GM18867 (cell line): ENCODE measurements around the gene PCNX3.
A peak's percentile ranks its signal among the peaks of the same experiment; 100 is the strongest.

Experiments used
- ATAC-seq: cut with Tn5 transposase; IDR thresholded peaks from one replicate; pipeline ENCODE4 v1.9.1; 2021; ENCODE audit warnings: mild to moderate bottlenecking, moderate library complexity; ENCODE audit not compliant: unreplicated experiment

The PCNX3 gene

DNA sequence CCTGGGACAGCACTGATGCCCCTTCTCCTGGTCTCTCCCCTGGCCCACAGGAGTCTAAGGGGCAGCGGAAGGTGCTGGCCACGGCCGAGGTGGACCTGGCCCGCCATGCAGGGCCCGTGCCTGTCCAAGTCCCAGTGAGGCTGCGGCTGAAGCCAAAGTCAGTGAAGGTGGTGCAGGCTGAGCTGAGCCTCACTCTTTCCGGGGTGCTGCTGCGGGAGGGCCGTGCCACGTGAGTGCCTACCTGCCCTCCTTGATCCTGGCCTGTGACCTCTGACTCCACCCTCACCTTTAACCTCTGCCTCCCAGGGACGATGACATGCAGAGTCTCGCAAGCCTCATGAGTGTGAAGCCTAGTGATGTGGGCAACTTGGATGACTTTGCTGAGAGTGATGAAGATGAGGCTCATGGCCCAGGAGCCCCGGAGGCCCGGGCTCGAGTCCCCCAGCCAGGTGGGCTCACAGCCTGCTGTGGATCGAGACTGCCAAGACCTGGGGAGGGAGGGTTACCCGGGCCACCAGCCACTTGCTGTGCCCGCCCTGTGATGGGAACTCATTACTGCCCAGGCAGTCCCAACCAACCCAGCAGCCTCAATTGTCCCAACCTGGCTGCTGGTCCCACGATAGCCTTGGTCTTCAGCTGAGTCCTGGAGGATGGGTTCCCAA is 35.4 kb upstream of the PCNX3 start:
- no peak for ATAC-seq

DNA sequence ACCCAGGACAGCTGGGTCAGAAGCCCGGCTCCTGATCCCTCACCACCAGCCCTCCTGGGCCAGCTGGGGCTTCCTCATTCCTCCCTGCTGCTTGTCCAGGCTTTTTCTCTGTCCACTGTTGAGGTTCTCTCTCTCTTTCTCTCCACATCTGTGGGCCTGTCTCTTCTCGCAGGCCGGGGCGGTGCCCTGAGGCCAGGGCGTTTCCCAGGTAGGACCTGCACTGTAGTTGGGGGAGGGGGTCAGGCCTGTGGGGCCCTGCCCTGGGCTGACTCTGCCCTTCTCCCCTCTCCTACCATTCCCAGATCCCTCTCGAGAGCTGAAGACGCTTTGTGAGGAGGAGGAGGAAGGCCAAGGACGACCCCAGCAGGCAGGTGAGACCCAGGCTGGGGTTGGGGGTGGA is 34.8 kb upstream of the PCNX3 start:
- ATAC-seq = no peak

DNA sequence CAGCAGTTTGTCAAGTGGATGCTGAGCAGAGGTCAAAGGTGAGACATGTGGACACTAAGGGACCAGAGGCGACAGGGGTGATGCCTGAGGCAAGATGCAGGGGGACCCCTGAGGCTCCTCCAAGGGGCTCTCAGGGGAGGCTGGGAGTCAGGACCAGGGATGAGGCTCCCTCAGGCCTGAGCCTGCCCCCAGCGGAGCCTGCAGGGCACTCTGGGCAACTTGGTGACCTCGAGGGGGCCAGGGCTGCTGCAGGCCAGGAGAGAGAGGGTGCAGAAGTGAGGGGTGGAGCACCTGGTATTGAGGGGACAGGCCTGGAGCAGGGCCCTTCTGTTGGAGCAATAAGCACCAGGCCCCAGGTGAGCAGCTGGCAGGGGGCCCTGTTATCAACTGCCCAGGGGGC is 33.6 kb upstream of the PCNX3 start:
- ATAC-seq = no peak

DNA sequence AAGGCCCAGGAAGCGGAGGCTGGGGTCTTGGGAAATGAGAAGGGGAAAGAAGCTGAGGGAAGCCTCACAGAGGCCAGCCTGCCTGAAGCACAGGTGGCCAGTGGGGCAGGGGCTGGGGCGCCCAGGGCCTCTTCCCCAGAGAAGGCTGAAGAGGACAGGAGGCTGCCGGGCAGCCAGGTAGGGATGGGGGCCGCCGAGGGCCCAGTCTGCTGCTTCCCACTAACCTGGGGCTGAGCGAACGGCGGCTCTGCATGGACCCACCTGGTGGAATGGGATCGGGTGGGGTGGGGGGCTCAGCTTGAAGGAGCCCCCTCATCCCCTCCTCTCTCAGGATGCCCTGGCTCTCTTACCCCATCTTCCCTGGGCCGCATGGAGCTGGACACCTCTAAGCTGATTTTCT is 32.0 kb upstream of the PCNX3 start:
- no peak for ATAC-seq

- ATAC-seq = no peak
These were observed 31.5 kb upstream of the PCNX3 start for GRCh38 chr11:65584106-65584505.

DNA sequence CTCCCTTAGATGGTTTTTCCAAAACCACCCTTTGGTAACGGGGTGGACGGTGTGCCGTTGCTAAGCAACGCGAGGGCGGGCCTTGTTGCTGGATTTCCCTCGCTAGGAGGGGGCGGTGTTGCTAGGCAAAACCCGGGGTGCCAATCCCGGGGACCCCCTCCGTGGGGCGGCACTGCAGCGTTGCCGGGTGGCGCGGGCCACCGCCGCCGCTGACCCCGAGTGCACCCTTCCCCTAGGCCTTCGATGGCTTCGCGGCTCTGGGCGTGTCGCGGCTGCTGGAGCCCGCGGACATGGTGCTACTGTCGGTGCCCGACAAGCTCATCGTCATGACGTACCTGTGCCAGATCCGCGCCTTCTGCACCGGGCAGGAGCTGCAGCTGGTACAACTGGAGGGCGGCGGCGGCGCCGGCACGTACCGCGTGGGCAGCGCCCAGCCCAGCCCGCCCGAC is 30.8 kb upstream of the PCNX3 start:
- no peak for ATAC-seq

DNA sequence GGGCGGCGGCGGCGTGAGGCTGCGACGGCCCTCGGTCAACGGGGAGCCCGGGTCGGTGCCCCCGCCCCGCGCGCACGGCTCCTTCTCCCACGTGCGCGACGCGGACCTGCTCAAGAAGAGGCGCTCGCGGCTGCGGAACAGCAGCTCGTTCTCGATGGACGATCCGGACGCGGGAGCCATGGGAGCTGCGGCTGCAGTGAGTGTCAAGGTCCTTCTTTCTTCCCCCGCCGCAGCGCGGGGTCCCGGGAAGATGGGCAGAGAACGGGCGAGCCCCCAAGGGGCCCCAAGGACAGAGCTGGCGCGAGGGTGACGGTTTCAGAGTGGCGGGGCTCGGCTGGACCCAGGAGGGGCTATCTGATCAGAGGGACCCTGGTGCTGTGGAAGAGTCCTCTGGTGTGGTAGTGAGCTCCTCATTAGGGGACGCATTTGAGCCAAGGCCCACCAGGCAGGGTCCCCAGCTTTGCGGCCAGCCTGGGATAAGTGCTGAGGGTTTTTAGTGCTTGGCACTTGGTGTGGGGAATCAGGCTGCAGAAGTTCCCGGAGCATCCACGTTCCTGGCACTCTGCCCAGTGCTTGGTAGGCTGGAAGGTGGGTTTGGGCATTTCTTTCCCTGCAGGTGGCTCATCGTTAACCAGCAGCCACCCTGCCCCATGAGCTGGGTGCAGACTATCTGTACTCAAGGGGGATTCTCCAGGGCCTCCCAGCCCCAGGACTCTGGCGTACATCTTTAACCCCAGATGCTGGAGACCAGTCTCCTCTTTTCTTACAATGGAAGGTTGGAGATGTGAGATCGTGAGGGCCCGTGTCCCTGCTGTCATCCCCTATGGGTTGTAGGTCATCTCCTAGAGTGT is 30.0 kb upstream of the PCNX3 start:
- ATAC-seq = no peak

DNA sequence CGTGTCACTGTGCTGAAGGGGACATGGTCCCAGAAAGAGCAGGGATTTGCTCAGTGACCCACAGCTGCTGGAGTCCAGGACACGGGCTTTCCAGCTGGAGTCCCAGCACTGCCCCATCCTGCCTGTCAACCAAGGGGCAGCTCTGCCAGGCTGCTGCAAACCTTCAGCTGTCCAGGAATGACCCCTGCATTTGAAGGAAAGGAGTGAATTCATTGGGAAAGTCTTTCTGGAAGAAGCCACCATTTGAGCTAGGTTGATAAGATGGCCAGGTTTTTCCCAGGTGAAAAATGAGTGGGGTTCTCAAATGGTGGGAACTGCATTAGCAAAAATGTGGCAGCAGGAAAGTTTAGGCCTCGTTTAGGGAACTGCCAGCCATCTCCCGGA is 29.3 kb upstream of the PCNX3 start:
- ATAC-seq = no peak

GRCh38 chr11:65586676-65587075 is 28.9 kb upstream of the PCNX3 start:
- ATAC-seq = no peak

DNA sequence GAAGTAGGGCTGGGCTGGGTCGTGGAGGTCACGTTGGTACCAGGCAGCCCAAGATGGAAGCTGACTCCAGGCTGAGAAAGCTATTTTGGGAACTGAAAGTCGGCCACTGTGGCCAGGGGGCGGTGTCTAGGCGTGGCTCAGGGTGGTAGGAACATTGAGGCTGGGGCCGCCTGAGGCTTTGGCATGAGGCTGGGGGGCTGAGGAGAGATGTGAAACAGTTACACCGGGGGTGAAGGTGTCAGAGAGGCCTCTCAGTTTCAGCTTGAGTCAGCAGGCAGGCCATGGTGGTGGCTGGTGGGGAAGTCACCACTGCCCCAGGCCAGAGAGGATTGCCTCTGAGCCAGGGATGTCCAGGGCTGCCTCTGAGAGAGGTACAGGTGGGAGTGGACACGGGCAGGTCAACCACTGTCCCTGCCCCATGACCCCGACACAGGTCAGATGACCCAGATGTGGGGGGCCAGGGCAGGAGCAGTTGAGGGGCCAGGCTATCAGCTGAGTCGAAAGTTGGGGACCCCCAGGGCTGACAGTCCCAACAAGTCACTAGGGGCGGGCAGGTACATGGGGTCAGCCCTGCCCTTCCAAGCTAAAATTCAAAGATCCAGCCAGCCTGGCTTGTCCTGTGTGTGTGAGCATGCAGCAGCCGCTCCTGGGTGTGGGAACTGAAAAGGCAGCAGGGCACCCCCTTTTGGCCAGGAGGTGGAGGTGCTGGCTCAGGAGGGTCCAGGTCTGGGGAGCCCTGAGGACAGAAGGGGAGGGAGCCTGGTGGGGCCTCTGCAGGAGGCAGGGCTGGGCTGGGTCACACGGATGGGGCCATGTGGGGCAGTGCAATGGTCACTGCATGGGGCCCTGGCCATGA is 27.1 kb upstream of the PCNX3 start:
- ATAC-seq = peak; percentile 74

DNA sequence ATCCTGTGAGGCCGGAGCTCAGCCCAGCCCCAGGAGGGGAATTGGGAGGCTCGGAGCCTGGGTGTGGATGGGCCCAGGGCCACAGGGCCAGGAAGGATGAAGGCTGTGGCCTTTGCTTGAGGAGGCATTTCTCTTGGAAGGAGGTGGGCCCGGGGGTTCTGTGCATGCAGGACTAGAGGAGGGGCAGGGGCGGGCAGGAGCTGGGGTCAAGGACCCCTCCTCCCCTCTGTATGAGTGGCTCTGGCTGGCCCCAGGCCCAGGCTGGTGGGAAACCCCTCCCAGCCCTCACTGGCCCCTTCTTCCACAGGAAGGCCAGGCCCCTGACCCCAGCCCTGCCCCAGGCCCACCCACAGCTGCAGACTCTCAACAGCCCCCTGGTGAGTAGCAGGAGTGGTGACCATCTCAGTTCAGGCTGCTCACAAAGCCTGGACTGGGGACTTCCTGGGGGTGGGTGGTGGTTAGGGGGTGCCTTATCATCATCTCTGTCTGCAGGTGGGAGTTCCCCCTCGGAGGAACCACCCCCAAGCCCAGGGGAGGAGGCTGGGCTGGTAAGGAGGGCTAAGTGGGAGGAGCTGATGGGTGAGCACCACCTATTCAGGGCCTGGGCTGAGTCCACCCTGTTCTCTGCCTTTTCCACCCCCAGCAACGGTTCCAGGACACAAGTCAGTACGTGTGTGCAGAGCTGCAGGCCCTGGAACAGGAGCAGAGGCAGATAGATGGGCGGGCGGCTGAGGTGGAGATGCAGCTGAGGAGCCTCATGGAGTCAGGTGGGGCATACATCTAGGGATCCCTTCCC is 25.9 kb upstream of the PCNX3 start:
- no peak for ATAC-seq

DNA sequence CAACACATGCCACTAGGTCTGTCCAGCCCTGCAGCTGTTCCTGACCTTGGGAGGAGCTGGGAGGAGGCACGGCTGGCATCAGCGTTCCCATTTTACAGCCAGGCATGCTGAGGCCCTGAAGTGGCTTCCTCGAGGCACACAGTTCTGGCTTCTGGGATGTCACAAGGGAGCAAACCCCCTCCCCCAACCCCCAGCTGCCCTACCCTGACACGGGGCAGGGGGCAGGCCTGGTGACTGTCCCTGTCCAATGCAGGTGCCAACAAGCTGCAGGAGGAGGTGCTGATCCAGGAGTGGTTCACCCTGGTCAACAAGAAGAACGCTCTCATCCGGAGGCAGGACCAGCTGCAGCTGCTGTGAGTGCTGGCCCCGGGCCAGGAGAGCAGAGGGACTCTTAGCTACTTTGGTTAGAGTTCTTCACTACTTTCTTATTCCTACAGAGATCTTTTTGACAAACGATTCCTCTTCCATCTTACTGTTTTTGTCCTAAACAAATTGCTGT is 25.3 kb upstream of the PCNX3 start:
- ATAC-seq = no peak

DNA sequence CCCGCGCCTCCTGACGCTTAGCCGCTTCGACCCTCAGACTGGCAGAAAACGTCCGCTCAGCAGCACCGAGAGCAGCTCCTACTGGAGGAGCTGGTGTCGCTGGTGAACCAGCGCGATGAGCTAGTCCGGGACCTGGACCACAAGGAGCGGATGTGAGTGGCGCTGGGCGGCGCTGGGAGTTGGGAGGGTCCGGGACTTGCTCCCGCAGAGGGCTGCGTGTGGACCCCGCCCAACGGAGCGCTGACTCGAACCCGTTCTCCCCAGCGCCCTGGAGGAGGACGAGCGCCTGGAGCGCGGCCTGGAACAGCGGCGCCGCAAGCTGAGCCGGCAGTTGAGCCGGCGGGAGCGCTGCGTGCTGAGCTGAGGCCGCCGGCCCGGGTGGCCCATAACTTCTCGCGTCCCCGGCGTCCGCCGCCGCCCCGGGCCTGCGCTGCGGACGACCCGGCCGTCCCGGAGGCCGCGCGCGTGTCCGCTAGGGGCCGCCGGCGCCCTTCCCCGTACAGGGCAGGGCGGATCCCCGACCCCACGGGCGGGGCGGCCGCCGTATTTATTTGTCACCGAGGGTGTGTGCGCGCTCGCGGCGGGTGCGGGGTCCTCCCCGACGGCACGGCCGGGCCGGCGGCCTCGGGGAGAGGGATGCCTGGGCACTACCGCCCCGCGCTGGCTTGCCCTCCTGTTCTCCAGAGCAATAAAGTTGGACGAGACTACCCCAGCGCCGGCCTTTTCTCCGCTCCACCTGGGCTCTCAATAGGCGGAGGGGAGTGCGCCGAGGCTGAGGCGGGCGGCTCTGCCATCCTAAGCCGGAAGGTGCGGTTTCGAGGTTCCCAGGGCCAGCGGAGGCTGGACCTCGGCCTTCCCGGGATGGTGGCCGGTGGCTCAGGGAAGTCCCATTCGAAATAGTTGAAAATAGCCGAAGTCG is 23.4 kb upstream of the PCNX3 start:
- ATAC-seq = no peak

- ATAC-seq = no peak
These were observed 22.6 kb upstream of the PCNX3 start for GRCh38 chr11:65592858-65593517.

DNA sequence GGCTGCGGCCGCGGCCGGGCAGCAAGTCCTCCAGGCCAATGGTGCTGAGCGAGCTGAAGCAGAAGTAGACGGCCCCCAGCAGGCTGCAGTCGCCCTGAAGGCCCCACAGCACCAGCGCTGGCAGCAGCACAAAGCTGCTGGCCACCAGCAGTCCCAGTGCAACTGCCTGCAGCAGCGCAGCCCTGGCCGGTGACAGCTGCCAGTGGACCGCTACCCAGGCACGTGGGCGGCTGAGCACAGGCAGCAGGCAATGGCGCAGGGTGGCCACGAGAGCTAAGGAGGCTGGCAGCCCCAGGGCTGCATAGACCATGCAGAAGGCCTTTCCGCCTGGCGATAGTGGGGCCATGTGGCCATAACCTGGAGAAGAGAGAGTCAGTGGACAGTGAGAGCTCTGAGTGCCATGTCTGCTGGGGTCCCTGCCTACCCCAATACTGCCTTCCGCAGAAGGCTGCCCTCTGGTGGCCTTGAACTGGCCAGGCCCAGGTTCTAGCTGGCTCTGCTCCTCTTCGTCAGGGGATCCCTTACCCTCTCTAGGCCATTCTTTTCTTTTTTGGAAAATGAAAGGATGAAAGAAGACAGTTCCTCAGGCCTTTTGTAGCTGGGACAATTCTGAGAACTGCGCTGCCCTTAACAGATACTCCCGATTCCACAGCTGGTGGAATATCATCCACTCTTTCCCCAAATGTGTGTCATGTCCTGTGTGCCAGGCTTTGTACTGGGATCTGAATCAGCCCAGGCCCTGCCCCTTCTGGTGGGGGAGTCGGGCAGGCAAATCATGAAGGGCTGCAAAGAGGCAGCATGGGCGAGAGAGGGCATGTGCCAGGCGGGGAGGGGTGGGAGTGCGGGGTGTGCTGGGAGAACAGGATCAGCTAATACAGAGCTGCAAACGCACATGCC is 21.8 kb upstream of the PCNX3 start:
- no peak for ATAC-seq

DNA sequence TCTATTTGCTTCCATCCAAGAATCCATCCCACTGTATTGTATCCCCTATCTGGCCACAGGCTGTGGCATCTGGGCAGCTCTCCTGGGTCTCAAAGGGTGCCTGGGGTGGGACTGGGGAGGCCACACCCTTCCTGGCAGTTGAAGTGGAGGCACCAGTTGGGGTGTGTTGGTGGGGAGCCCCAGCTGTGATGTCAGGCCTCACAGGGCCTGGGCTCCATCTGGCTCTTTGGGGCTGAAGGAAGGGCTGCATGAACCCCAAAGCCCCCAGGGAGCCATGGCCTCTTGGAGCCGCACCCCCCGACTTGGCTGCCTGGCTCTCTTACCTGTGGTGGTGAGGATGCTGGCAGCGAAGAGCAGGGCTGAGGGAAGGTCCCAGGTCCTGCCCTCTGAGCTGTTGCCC is 20.4 kb upstream of the PCNX3 start:
- ATAC-seq = no peak

DNA sequence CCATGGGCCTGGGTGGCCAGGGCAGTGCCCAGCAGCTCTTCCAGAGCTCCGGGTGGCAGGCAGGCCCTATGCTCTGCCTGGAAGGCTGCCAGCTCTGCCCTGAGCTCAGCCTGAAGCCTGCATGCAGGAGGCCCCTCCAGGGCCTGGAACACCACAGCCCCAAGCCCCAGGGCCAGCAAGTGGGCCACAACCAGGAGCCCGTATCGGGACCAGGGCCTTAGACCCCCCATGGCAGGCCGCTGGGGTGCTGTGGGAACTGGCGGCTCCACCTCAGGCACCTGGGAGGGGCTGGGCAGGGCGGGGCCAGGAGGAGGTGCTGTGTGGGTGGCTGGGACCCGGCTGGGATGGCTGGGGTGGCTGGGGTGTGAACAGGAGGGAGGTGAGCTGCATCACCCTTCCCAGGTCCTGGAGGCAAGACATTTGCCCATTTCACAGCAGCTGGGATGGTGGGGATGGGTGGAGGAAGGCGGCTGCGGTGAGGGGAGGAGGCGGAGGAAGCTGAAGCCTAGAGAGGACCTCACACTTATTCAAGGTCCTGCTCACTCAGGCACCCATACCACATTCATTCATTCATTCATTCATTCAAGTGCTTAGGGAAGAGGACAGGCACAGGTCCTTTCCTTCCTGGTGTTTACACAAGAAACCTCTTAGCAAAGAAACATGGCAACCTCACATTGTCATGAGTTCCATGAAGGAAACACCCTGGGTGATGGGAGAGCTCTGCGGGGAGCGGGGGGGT is 19.9 kb upstream of the PCNX3 start, which contains the start of gene KCNK7:
TSS of gene KCNK7 (minus strand) at position 258 of the 739 bp plus-strand sequence. CDS start at position 230, 28 bp downstream.
- ATAC-seq = no peak
